K562 (cell line): ENCODE results near the gene EEFSEC. TPM values are rescaled to one million over a fixed set of nuclear protein-coding genes. Genes with fewer than 3 reads are reported as not detected.

ENCODE experiments used
- ATAC-seq: fragments of 200-7000 bp; cut with Tn5 transposase; 3 replicates; pipeline ENCODE4 v1.9.1; 2020; ENCODE audit warnings: moderate library complexity
- BruUV-seq: library from RNA; stranded (reverse); fragments of 400-500 nt; replicated peaks from 2 replicates; lab custom pipeline; 2021; lab: Mats Ljungman, UMichigan
- CTCF ChIA-PET: fragments of 300-600 bp; formaldehyde crosslinking; extraction: SDS; loops from one replicate; lab custom pipeline; 2021; ENCODE audit warnings: low intra/inter-chr PET ratio; lab: Yijun Ruan, JAX
- POLR2A ChIA-PET: fragments of 300-600, 350-650 bp; sonication (Branson Sonifier 250); formaldehyde crosslinking; extraction: SDS; loops from one replicate; lab custom pipeline; 2021; ENCODE audit warnings: antibody characterized with exemption, inconsistent platforms; lab: Yijun Ruan, JAX
- DNase-seq, 4 experiments: peaks; one replicate each; pipeline versions ENCODE4 v3.0.0 to v3.0.0-alpha.2; 2011 to 2018; ENCODE audit warnings: low spot score in 3 of 4, mixed read lengths in 3 of 4; ENCODE audit errors: extremely low read depth in 1 of 4
- FAIRE-seq: peaks from 2 replicates; lab custom pipeline; 2011; peaks lifted over from hg19 to GRCh38; lab: Jason Lieb, UNC
- H2AFZ ChIP-seq: 2 replicates; pipeline ENCODE4 v1.6.0; 2011; ENCODE audit warnings: low read depth, low read length, control low read depth, inconsistent platforms
- H3K27ac ChIP-seq: fragments of 200-600 bp; 3 replicates; pipeline ENCODE4 v1.8.0; 2011; ENCODE audit warnings: low read depth, mild to moderate bottlenecking, control low read depth, inconsistent platforms, low read length, moderate library complexity, mixed read lengths; ENCODE audit errors: extremely low read depth
- H3K27me3 ChIP-seq, 2 experiments: fragments of 300-600 bp in 1 of 2; 2 replicates in 1 of 2; 3 replicates in 1 of 2; pipeline versions ENCODE4 v1.6.0 to v1.8.0; 2011; ENCODE audit warnings: inconsistent platforms in 2 of 2, low read length in 2 of 2, mild to moderate bottlenecking in 1 of 2, mixed read lengths in 1 of 2, moderate library complexity in 1 of 2; ENCODE audit not compliant: control insufficient read depth in 2 of 2, insufficient read depth in 2 of 2
- H3K36me3 ChIP-seq: fragments of 300-600 bp; 3 replicates; pipeline ENCODE4 v1.8.0; 2011; ENCODE audit warnings: mild to moderate bottlenecking, low read length, inconsistent platforms; ENCODE audit not compliant: control insufficient read depth, insufficient read depth
- H3K4me1 ChIP-seq, 2 experiments: fragments of 200-600 bp in 1 of 2; replicated peaks in 1 of 2; 2 replicates in 1 of 2; 3 replicates in 1 of 2; pipeline versions ENCODE4 v1.5.1 to v1.8.0; 2011; ENCODE audit warnings: inconsistent platforms in 2 of 2, low read length in 2 of 2, mild to moderate bottlenecking in 1 of 2, mixed read lengths in 1 of 2, moderate library complexity in 1 of 2; ENCODE audit not compliant: control insufficient read depth in 2 of 2, insufficient read depth in 2 of 2
- H3K4me2 ChIP-seq: 2 replicates; pipeline ENCODE4 v1.6.1; 2011; ENCODE audit warnings: low read length, control low read depth, inconsistent platforms, mixed read lengths; ENCODE audit not compliant: insufficient read depth
- H3K4me3 ChIP-seq: fragments of 200-600 bp; sonication (generic), shearing (Covaris generic); 2 replicates; pipeline ENCODE4 v1.5.1; 2016; ENCODE audit warnings: control low read depth, inconsistent platforms
- H3K79me2 ChIP-seq: fragments of 200-600 bp; 3 replicates; pipeline ENCODE4 v1.8.0; 2011; ENCODE audit warnings: low read length, inconsistent platforms; ENCODE audit not compliant: control insufficient read depth, insufficient read depth
- H3K9ac ChIP-seq, 2 experiments: 2 replicates each; pipeline versions ENCODE4 v1.6.0 to v1.6.1; 2011; ENCODE audit warnings: low read depth in 2 of 2, low read length in 2 of 2, control low read depth in 1 of 2, inconsistent platforms in 1 of 2, mild to moderate bottlenecking in 1 of 2, mixed read lengths in 1 of 2; ENCODE audit not compliant: insufficient read depth in 1 of 2
- H3K9me1 ChIP-seq: one replicate; pipeline ENCODE4 v1.6.0; 2011; ENCODE audit warnings: inconsistent platforms, mild to moderate bottlenecking, low read length, moderate library complexity; ENCODE audit not compliant: control insufficient read depth, insufficient read depth
- H3K9me3 ChIP-seq: replicated peaks from 2 replicates; pipeline ENCODE4 v1.5.1; 2011; ENCODE audit warnings: low read depth, low read length, inconsistent platforms; ENCODE audit not compliant: control insufficient read depth, insufficient read depth
- H4K20me1 ChIP-seq: replicated peaks from 2 replicates; pipeline ENCODE4 v1.6.1; 2011; ENCODE audit warnings: low read length, inconsistent platforms, mixed read lengths; ENCODE audit not compliant: control insufficient read depth, insufficient read depth
- MEF2D ChIP-seq: conservative IDR thresholded peaks from 2 replicates; pipeline ENCODE4 v1.6.1; 2016; ENCODE audit warnings: low read depth, missing genetic modification characterization, missing compliant biosample characterization
- RBFOX2 ChIP-seq: fragments of 200-400 bp; formaldehyde crosslinking; IDR thresholded peaks from 2 replicates; pipeline ENCODE4 v1.6.1; 2017; ENCODE audit warnings: low read depth, mild to moderate bottlenecking, low read length, moderate library complexity
- TARDBP ChIP-seq: fragments of 450-650 bp; IDR thresholded peaks from 2 replicates; pipeline ENCODE4 v1.6.1; 2016
- ZNF174 ChIP-seq: fragments of 250-450 bp; sonication (Bioruptor Pico); IDR thresholded peaks from 2 replicates; pipeline ENCODE4 v1.4.0; 2020; ENCODE audit warnings: mild to moderate bottlenecking
- WGBS: fragments of 100-300 bp; shearing (Covaris generic); methylation state at CpG from one replicate; pipeline ENCODE4 v1.1.6; 2016; ENCODE audit warnings: low coverage, mixed read lengths; ENCODE audit not compliant: insufficient coverage; ENCODE audit errors: missing lambda C conversion rate; 5-methylcytosine and 5-hydroxymethylcytosine counted together
- in situ Hi-C: fragments of 300-500 bp; cut with MboI; formaldehyde crosslinking; loops from 4 replicates; pipeline ENCODE4 v1.15.0; 2018; ENCODE audit warnings: inconsistent platforms, mixed read lengths
- intact Hi-C: fragments of 100-400 bp; cut with micrococcal nuclease; formaldehyde crosslinking; loops from 2 replicates; pipeline ENCODE4 v1.14.2; 2022
- polyA plus RNA-seq, 8 experiments: library from polyadenylated mRNA; depleted of rRNA in 4 of 8; stranded (reverse) in 5 of 8; unstranded in 3 of 8; fragments of >200 nt; fragmentation: Nextera tagmentation in 2 of 8; fragmentation: Illumina TruSeq in 1 of 8; extraction: Ambion mirVana in 2 of 8; extraction: Trizol in 1 of 8; gene quantifications; 2 replicates each; pipeline versions ENCODE4 v1.2.1 to v1.2.3, GENCODE V29; 2011 to 2014; ENCODE audit warnings: inconsistent platforms in 1 of 8, missing spikeins in 1 of 8
- total RNA-seq, 7 experiments: library from RNA; depleted of rRNA in 6 of 7; stranded (reverse); fragments of >200 nt in 6 of 7; fragmentation: Illumina TruSeq in 2 of 7; extraction: Trizol in 2 of 7; gene quantifications; 2 replicates each; pipeline versions ENCODE4 v1.2.1 to v1.2.3, GENCODE V29; 2011 to 2021; ENCODE audit warnings: low replicate concordance in 1 of 7
- TF ChIP-seq, protein P1 (sequence below): fragments of 450-650 bp; conservative IDR thresholded peaks from 2 replicates; pipeline ENCODE4 v1.6.1; 2016; ENCODE audit warnings: missing genetic modification characterization, low read depth, mild to moderate bottlenecking, missing compliant biosample characterization, moderate library complexity
- TF ChIP-seq, protein P2 (sequence below): fragments of 450-650 bp; IDR thresholded peaks from 2 replicates; pipeline ENCODE4 v1.6.1; 2016

Gene EEFSEC
- total and polyA plus RNA-seq, 9 of the 15 experiments (the other 6 are each of a cell fraction or from before 2014, with no cell fraction given) = 0.35 to 11.8 (median 7.7) TPM

DNA sequence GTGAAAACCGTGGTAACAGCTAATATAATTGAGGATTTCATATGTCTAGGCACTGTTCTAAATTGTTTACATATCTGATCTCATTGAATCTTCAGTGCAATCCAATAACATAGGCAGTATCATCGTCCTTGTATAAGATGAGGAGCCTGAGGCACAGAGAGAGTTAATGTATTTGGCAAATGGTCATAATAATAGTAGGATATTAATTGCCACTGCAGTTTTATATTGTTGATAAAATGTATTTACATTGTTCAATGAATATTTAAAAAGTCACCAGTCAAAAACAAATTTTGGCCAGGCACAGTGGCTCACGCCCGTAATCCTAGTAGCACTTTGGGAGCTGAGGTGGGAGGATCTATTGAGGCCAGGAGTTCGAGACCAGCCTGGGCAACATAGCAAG, 88.5 kb downstream of the EEFSEC start:
- Histone ChIP-seq H3K9ac (no peak overlapping the region), H3K4me2 (no peak overlapping the region), H3K36me3 (no peaks in the 10 kb centered on the region), H3K4me1 (peaks cover 2 to 5% of the 10 kb centered on the region in 2 experiments; a peak in 3 of 5 replicates), H3K27me3 (no peaks in the 10 kb centered on the region), H3K27ac (no peak overlapping the region), H3K79me2 (no peaks in the 10 kb centered on the region), H3K9me3 (no peaks in the 10 kb centered on the region), H2AFZ (no peak overlapping the region), H3K9me1 (no peaks in the 10 kb centered on the region), H3K4me3 (no peak overlapping the region), H4K20me1 (peaks cover 4% of the 10 kb centered on the region; the same call in 1 of the 2 replicates)
- WGBS = 78% methylated on average over 5 of the region's 5 CpGs
- intact Hi-C loops = no loop called here
- TF ChIP-seq RBFOX2 (no peak), TARDBP (no peak), ZNF174 (CRISPR knock-in tag) (no peak), MEF2D (tag) (no peak)
- BruUV-seq = no TSS peak
- DNase-seq (no peak), FAIRE-seq (no peak), ATAC-seq (no peak)
- ChIA-PET POLR2A (no interaction called here), CTCF (no interaction called here)
- in situ Hi-C loops = no loop called here

GRCh38 chr3:128242818-128243601, 89.7 kb downstream of the EEFSEC start:
- Histone ChIP-seq H3K79me2 (no peaks in the 10 kb centered on the region), H3K4me2 (no peak overlapping the region), H3K4me3 (no peak overlapping the region), H3K9me3 (no peaks in the 10 kb centered on the region), H3K27ac (no peak overlapping the region), H3K9me1 (no peaks in the 10 kb centered on the region), H3K4me1 (peaks cover 2 to 5% of the 10 kb centered on the region in 2 experiments; a peak in 3 of 5 replicates), H3K27me3 (no peaks in the 10 kb centered on the region), H2AFZ (no peak overlapping the region), H3K9ac (no peak overlapping the region), H3K36me3 (peaks cover 7% of the 10 kb centered on the region; the same call in 2 of the 3 replicates), H4K20me1 (peaks cover 4% of the 10 kb centered on the region; the same call in 1 of the 2 replicates)
- FAIRE-seq (no peak), DNase-seq (no peak), ATAC-seq (no peak)
- WGBS = 77% methylated on average over 13 of the region's 13 CpGs
- intact Hi-C loops = no loop called here
- ChIA-PET CTCF (no interaction called here), POLR2A (no interaction called here)
- BruUV-seq = no TSS peak
- in situ Hi-C loops = no loop called here
- TF ChIP-seq, protein P1, sequence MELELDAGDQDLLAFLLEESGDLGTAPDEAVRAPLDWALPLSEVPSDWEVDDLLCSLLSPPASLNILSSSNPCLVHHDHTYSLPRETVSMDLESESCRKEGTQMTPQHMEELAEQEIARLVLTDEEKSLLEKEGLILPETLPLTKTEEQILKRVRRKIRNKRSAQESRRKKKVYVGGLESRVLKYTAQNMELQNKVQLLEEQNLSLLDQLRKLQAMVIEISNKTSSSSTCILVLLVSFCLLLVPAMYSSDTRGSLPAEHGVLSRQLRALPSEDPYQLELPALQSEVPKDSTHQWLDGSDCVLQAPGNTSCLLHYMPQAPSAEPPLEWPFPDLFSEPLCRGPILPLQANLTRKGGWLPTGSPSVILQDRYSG (tag) = no peak
- TF ChIP-seq, protein P2, sequence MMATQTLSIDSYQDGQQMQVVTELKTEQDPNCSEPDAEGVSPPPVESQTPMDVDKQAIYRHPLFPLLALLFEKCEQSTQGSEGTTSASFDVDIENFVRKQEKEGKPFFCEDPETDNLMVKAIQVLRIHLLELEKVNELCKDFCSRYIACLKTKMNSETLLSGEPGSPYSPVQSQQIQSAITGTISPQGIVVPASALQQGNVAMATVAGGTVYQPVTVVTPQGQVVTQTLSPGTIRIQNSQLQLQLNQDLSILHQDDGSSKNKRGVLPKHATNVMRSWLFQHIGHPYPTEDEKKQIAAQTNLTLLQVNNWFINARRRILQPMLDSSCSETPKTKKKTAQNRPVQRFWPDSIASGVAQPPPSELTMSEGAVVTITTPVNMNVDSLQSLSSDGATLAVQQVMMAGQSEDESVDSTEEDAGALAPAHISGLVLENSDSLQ = peak; percentile 36; the same call in 1 of the 2 replicates
